Transverse colon (tissue), 4 donors: ENCODE measurements around the gene ARID3A. TPM values are rescaled to one million over a fixed set of nuclear protein-coding genes. Genes with fewer than 3 reads are reported as not detected.

Experiments
- DNase-seq: peaks from one replicate; pipeline ENCODE4 v3.0.0-alpha.2; 2019
- H3K27ac ChIP-seq, 4 donors: fragments of 200-600 bp; sonication (generic); 2 replicates each; pipeline ENCODE4 v1.5.1; 2016 to 2018; ENCODE audit warnings: inconsistent platforms in 4 of 4
- H3K27me3 ChIP-seq: fragments of 200-600 bp; sonication (generic); 2 replicates; pipeline ENCODE4 v1.5.1; 2017; ENCODE audit warnings: inconsistent platforms
- H3K36me3 ChIP-seq, 4 donors: fragments of 200-600 bp; sonication (generic); 2 replicates each; pipeline ENCODE4 v1.5.1; 2017 to 2019; ENCODE audit warnings: inconsistent platforms in 4 of 4
- H3K4me1 ChIP-seq, 4 donors: fragments of 200-600 bp; sonication (generic); 2 replicates each; pipeline ENCODE4 v1.5.1; 2017 to 2020; ENCODE audit warnings: inconsistent platforms in 4 of 4
- H3K4me3 ChIP-seq, 4 donors: fragments of 200-600 bp; sonication (generic); 1 replicate in 1 of 4; 2 replicates in 3 of 4; pipeline versions ENCODE4 v1.5.1 to v1.6.1; 2017 to 2019; ENCODE audit warnings: inconsistent platforms in 4 of 4
- H3K9me3 ChIP-seq, 2 donors: fragments of 200-600 bp; sonication (generic); 2 replicates each; pipeline ENCODE4 v1.5.1; 2017 to 2019; ENCODE audit warnings: inconsistent platforms in 2 of 2
- CTCF ChIP-seq, 5 experiments: fragments of 200-600 bp in 3 of 5; fragments of 450-650 bp in 2 of 5; sonication (generic) in 3 of 5; IDR thresholded peaks; 1 replicate in 2 of 5; 2 replicates in 3 of 5; pipeline ENCODE4 v1.5.1; 2016 to 2017; ENCODE audit warnings: antibody characterized with exemption in 5 of 5, inconsistent platforms in 3 of 5, mild to moderate bottlenecking in 2 of 5, moderate library complexity in 1 of 5
- EP300 ChIP-seq: sonication (generic); formaldehyde crosslinking; IDR thresholded peaks from one replicate; pipeline ENCODE4 v1.6.1; 2017; ENCODE audit warnings: antibody characterized with exemption, low read depth
- POLR2A ChIP-seq: fragments of 450-650 bp; IDR thresholded peaks from one replicate; pipeline ENCODE4 v1.6.1; 2016; ENCODE audit warnings: antibody characterized with exemption, mild to moderate bottlenecking, moderate library complexity
- POLR2AphosphoS5 ChIP-seq, 3 donors: sonication (generic); formaldehyde crosslinking; IDR thresholded peaks; one replicate each; pipeline ENCODE4 v1.6.1; 2016; ENCODE audit warnings: antibody characterized with exemption in 3 of 3
- WGBS, 2 donors: methylation state at CpG; one replicate each; pipeline ENCODE4 v1.1.5; 2018; ENCODE audit warnings: low coverage in 1 of 2; 5-methylcytosine and 5-hydroxymethylcytosine counted together
- in situ Hi-C, 4 donors: fragments of 200-750 bp; cut with MboI; loops; one replicate each; pipeline versions ENCODE4 v1.15.0 to v1.15.1; 2017; ENCODE audit warnings: low sequenced_read_pairs in 3 of 4, low pct_ligation_motif_present in 1 of 4, low pct_unique_long_range_greater_than_20kb in 1 of 4
- intact Hi-C: fragments of 100-400 bp; cut with DNase I; formaldehyde crosslinking; loops from one replicate; pipeline ENCODE4 v1.15.1; 2023; ENCODE audit warnings: low total_unique reads
- total RNA-seq, 4 donors: library from RNA; depleted of rRNA; stranded (reverse); fragments of >200 nt; gene quantifications; one replicate each; pipeline ENCODE4 v1.1.0, GENCODE V29; 2016

Gene ARID3A
- total RNA-seq, 4 donors from 2014 or later, result 2.2 to 8.7 (median 4.3) TPM

- Histone ChIP-seq H3K9me3 (no peaks in the 10 kb centered on the region), H3K4me1 (peaks cover 6 to 10% (median 9%) of the 10 kb centered on the region in 4 donors), H3K27me3 (peaks cover 28% of the 10 kb centered on the region), H3K36me3 (no peaks in the 10 kb centered on the region), H3K4me3 (no peak overlapping the region), H3K27ac (no peak overlapping the region)
- 95% methylated on average over 35 of the region's 42 CpGs; no CpG with 5 or more reads in 1 of the 2 donors for WGBS, 2 donors
- intact Hi-C loops (no loop called here), in situ Hi-C loops (loop anchor here in 1 of 4 donors (25.0 kb wide), 1 partner anchor 130 kb away; the partner anchor contains the start of genes CFD and ELANE)
- TF ChIP-seq CTCF (IDR thresholded peaks at IDR 0.05), result no peak
- no peak for TF ChIP-seq POLR2AphosphoS5 (IDR thresholded peaks at IDR 0.05)
- TF ChIP-seq EP300, result no peak
- TF ChIP-seq POLR2A, result no peak
- DNase-seq, result no peak
Observed at GRCh38 chr19:991932-992669, 66.3 kb downstream of the ARID3A start.

GRCh38 chr19:992670-993055 is 66.8 kb downstream of the ARID3A start:
- intact Hi-C loops, result no loop called here
- Histone ChIP-seq H3K27me3 (peaks cover 34% of the 10 kb centered on the region), H3K4me1 (peaks cover 6 to 10% (median 9%) of the 10 kb centered on the region in 4 donors), H3K36me3 (no peaks in the 10 kb centered on the region), H3K4me3 (no peak overlapping the region), H3K9me3 (no peaks in the 10 kb centered on the region), H3K27ac (no peak overlapping the region)
- TF ChIP-seq EP300 (no peak), POLR2AphosphoS5 (IDR thresholded peaks at IDR 0.05) (no peak), POLR2A (no peak), CTCF (IDR thresholded peaks at IDR 0.05) (no peak)
- in situ Hi-C loops, result loop anchor here in 1 of 4 donors (25.0 kb wide), 1 partner anchor 130 kb away; the partner anchor contains the start of genes CFD and ELANE
- WGBS, 2 donors, result 92% methylated on average over 13 of the region's 13 CpGs; no CpG with 5 or more reads in 1 of the 2 donors
- no peak for DNase-seq

- WGBS, 2 donors, result 95% methylated on average over 17 of the region's 17 CpGs; no CpG with 5 or more reads in 1 of the 2 donors
- Histone ChIP-seq H3K9me3 (no peaks in the 10 kb centered on the region), H3K27ac (no peak overlapping the region), H3K27me3 (peaks cover 41% of the 10 kb centered on the region), H3K4me3 (no peak overlapping the region), H3K4me1 (peaks cover 6 to 10% (median 9%) of the 10 kb centered on the region in 4 donors), H3K36me3 (no peaks in the 10 kb centered on the region)
- TF ChIP-seq CTCF (IDR thresholded peaks at IDR 0.05) (no peak), POLR2A (no peak), POLR2AphosphoS5 (IDR thresholded peaks at IDR 0.05) (no peak), EP300 (no peak)
- in situ Hi-C loops (loop anchor here in 1 of 4 donors (25.0 kb wide), 1 partner anchor 131 kb away; the partner anchor contains the start of genes CFD and ELANE), intact Hi-C loops (no loop called here)
- DNase-seq, result no peak
Observed at GRCh38 chr19:993361-993830, 67.6 kb downstream of the ARID3A start.

GRCh38 chr19:993831-994393 is 68.1 kb downstream of the ARID3A start:
- intact Hi-C loops, result no loop called here
- Histone ChIP-seq H3K36me3 (no peaks in the 10 kb centered on the region), H3K9me3 (no peaks in the 10 kb centered on the region), H3K4me1 (peaks cover 6 to 10% (median 9%) of the 10 kb centered on the region in 4 donors), H3K27ac (no peak overlapping the region), H3K27me3 (peaks cover 47% of the 10 kb centered on the region), H3K4me3 (no peak overlapping the region)
- no peak for DNase-seq
- TF ChIP-seq EP300 (no peak), POLR2A (no peak), CTCF (IDR thresholded peaks at IDR 0.05) (no peak), POLR2AphosphoS5 (IDR thresholded peaks at IDR 0.05) (no peak)
- 86% methylated on average over 43 of the region's 43 CpGs; no CpG with 5 or more reads in 1 of the 2 donors for WGBS, 2 donors
- in situ Hi-C loops, result loop anchor here in 1 of 4 donors (25.0 kb wide), 1 partner anchor 132 kb away; the partner anchor contains the start of genes CFD and ELANE
